NCI-H1092 treated with DMSO at 0.1 percent for 48 hours (cell line): ENCODE measurements around the gene GOSR2.
"Not testable (repeated sequence)": the region's sequence is repeated elsewhere in the genome, so short reads cannot be mapped to it uniquely, and the experiment has no call there.

Experiments used
- DNase-seq: peaks from one replicate; lab custom pipeline; 2025; lab: John Stamatoyannopoulos, UW

The GOSR2 gene

GRCh38 chr17:46930051-46930450 lies 7.1 kb downstream of the GOSR2 start:
- no peak for DNase-seq

- DNase-seq = no peak
Observed at GRCh38 chr17:46931596-46931995, 8.6 kb downstream of the GOSR2 start.

GRCh38 chr17:46935658-46936266 lies 12.8 kb downstream of the GOSR2 start:
- DNase-seq = no peak

GRCh38 chr17:46940692-46941404 lies 17.9 kb downstream of the GOSR2 start:
- peak; percentile 73 for DNase-seq

GRCh38 chr17:46942441-46943217 lies 19.7 kb downstream of the GOSR2 start:
- DNase-seq = peak; percentile 53

GRCh38 chr17:46943218-46943500 lies 20.2 kb downstream of the GOSR2 start:
- DNase-seq = no peak

- no peak for DNase-seq
Observed at GRCh38 chr17:46943501-46944393, 20.8 kb downstream of the GOSR2 start.

- DNase-seq = no peak
Observed at GRCh38 chr17:46944931-46945330, 22.0 kb downstream of the GOSR2 start.

GRCh38 chr17:46947216-46947615 lies 24.3 kb downstream of the GOSR2 start:
- no peak for DNase-seq

- DNase-seq = no peak
Observed at GRCh38 chr17:46948544-46948943, 25.6 kb downstream of the GOSR2 start.

GRCh38 chr17:46949291-46950174 lies 26.6 kb downstream of the GOSR2 start:
- no peak for DNase-seq

- no peak for DNase-seq
Observed at GRCh38 chr17:46950342-46950996, 27.5 kb downstream of the GOSR2 start.

- peak; percentile 16 for DNase-seq
Observed at GRCh38 chr17:46950997-46951621, 28.1 kb downstream of the GOSR2 start.

GRCh38 chr17:46951706-46952105 lies 28.7 kb downstream of the GOSR2 start:
- DNase-seq = no peak

- no peak for DNase-seq
Observed at GRCh38 chr17:46952115-46952514, 29.2 kb downstream of the GOSR2 start.

- not testable (repeated sequence) for DNase-seq
Observed at GRCh38 chr17:46953191-46953590, 30.2 kb downstream of the GOSR2 start.

GRCh38 chr17:46958041-46958591 lies 35.2 kb downstream of the GOSR2 start:
- no peak for DNase-seq

- DNase-seq = no peak
Observed at GRCh38 chr17:46960152-46960551, 37.2 kb downstream of the GOSR2 start.

GRCh38 chr17:46962374-46962790 lies 39.4 kb downstream of the GOSR2 start:
- no peak for DNase-seq

- no peak for DNase-seq
Observed at GRCh38 chr17:46963571-46963970, 40.6 kb downstream of the GOSR2 start.
